CD4-positive, alpha-beta T cell treated with Interleukin-6 at 100 ng/mL for 8 hours (primary cell): ENCODE data around the gene ACAP2.
"Not testable (repeated sequence)": the region's sequence is repeated elsewhere in the genome, so short reads cannot be mapped to it uniquely, and the experiment has no call there.

ENCODE experiments used
- DNase-seq: peaks from one replicate; pipeline ENCODE4 v3.0.0-alpha.2; 2020; ENCODE audit warnings: mixed read lengths, low spot score

Gene ACAP2

GRCh38 chr3:195442573-195443390 lies at the start of gene ACAP2:
ACAP2 (minus strand) TSS chr3:195443020; CDS start chr3:195442847, 173 bp downstream.
- DNase-seq: peak; percentile 99

GRCh38 chr3:195475614-195476013 lies 32.8 kb upstream of the ACAP2 start:
- DNase-seq: no peak

- DNase-seq: not testable (repeated sequence)
Measured at GRCh38 chr3:195475116-195475515, 32.3 kb upstream of the ACAP2 start.

GRCh38 chr3:195468841-195469240 lies 26.0 kb upstream of the ACAP2 start:
- DNase-seq: no peak

- DNase-seq: no peak
Measured at GRCh38 chr3:195468391-195468776, 25.6 kb upstream of the ACAP2 start.

- no peak for DNase-seq
Measured at GRCh38 chr3:195467641-195468390, 25.0 kb upstream of the ACAP2 start.

- DNase-seq: no peak
Measured at GRCh38 chr3:195466251-195466650, 23.4 kb upstream of the ACAP2 start.

GRCh38 chr3:195462922-195463321 lies 20.1 kb upstream of the ACAP2 start:
- DNase-seq: not testable (repeated sequence)

GRCh38 chr3:195462308-195462610 lies 19.4 kb upstream of the ACAP2 start:
- DNase-seq: no peak

GRCh38 chr3:195461594-195462307 lies 18.9 kb upstream of the ACAP2 start:
- DNase-seq: no peak

GRCh38 chr3:195460091-195460713 lies 17.4 kb upstream of the ACAP2 start:
- DNase-seq: no peak

- DNase-seq: peak; percentile 37
Measured at GRCh38 chr3:195458316-195458717, 15.5 kb upstream of the ACAP2 start.

GRCh38 chr3:195455789-195456188 lies 13.0 kb upstream of the ACAP2 start:
- DNase-seq: no peak

GRCh38 chr3:195453236-195453635 lies 10.4 kb upstream of the ACAP2 start:
- DNase-seq: no peak

GRCh38 chr3:195451373-195452015 lies 8.7 kb upstream of the ACAP2 start:
- DNase-seq: no peak

GRCh38 chr3:195450731-195451229 lies 8.0 kb upstream of the ACAP2 start:
- DNase-seq: no peak

- no peak for DNase-seq
Measured at GRCh38 chr3:195448205-195448875, 5.5 kb upstream of the ACAP2 start.

- DNase-seq: no peak
Measured at GRCh38 chr3:195447201-195447600, 4.4 kb upstream of the ACAP2 start.

- no peak for DNase-seq
Measured at GRCh38 chr3:195446359-195446758, 3.5 kb upstream of the ACAP2 start.

GRCh38 chr3:195445885-195446284 lies 3.1 kb upstream of the ACAP2 start:
- no peak for DNase-seq

- no peak for DNase-seq
Measured at GRCh38 chr3:195443391-195443989, 670 bp upstream of the ACAP2 start.
